HG03354 (cell line): ENCODE data around the gene NSF.
"Not testable (repeated sequence)": the region's sequence is repeated elsewhere in the genome, so short reads cannot be mapped to it uniquely, and the experiment has no call there.

ENCODE experiments used
- ATAC-seq: cut with Tn5 transposase; IDR thresholded peaks from one replicate; pipeline ENCODE4 v1.9.1; 2021; ENCODE audit warnings: mild to moderate bottlenecking; ENCODE audit not compliant: unreplicated experiment, poor library complexity, severe bottlenecking

Gene NSF

GRCh38 chr17:46744441-46744840 is 154.0 kb downstream of the NSF start:
- ATAC-seq = no peak

DNA sequence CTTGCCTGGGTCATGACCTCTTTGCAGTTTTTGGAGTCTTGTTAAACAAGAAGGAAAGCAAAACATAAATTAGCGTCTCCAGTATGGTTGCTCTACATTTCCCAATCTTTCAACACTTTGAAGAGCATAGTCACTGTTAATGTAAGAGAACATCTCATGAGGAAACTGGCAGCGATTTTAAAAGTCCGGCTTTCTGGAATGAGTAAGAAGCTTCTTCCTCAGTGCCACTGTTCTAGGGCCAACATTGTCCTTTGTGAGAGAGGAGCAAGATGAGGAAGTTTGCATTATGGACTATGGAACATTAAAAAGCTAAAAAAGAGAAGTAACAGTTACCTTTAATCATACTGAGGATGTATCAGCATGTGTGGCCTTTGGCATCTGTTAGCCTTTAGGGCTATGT is 154.9 kb downstream of the NSF start:
- no peak for ATAC-seq

DNA sequence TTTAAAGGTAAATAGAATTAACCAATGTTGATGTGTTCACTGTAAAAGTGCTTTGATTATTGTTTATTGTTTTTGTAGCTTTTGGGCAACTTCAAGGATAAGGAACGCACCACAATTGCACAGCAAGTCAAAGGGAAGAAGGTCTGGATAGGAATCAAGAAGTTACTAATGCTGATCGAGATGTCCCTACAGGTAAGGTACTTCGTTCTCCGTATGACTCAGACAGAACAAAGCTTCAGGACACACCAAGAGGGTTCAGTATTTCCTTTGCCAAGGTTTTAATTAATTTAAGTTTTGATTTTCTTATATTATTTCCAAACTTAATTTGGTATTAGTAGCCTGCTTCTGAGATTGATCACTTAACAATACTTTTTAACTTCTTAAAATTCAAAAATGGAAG is 161.0 kb downstream of the NSF start:
- ATAC-seq = no peak

- ATAC-seq = no peak
Measured at GRCh38 chr17:46753776-46754175, 163.3 kb downstream of the NSF start.

DNA sequence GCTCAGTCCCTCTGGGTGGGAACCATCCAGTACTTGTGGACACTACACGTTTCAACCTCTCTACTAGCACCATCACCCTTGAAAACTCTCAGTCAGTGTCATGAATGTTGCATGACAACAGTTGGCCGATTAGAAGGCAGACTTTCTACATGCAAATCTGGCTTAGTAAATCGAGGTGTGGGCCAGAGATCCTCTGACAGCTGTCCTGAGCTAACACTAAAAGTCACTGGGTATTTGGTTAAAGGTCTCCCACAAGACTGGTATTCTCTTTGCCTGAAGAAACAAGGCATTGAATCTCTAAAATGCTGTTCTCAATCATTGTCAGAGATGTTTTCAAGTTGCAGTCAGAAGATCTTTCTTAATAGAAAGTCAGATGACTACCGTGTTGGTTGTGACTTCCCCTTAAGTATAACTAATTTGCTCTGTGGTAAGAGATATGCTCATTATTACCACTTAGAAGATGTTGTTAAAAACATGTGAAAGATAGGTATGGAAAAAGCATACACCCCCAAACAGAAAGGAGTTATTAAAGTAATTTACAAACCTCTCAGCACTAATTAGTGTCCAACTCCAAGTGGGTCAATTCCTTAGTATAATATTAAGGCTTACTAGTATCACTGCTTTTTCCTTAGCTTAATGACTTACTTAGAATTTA is 165.7 kb downstream of the NSF start:
- no peak for ATAC-seq

- no peak for ATAC-seq
Measured at GRCh38 chr17:46756861-46757260, 166.4 kb downstream of the NSF start.

DNA sequence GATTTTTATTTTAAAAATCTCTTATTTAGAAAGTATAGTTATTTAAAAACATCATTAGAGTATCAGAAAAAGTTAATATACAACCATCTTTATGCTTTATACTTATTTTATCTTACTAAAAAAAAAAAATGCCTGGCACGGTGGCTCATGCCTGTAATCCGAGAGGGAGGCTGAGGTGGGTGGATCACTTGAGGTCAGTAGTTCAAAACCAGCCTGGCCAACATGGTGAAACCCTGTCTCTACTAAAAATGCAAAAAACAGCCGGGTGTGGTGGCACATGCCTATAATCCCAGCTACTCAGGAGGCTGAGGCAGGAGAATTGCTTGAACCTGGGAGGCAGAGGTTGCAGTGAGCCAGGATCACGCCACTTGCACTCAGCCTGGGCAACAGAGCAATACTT is 167.1 kb downstream of the NSF start:
- ATAC-seq = not testable (repeated sequence)

DNA sequence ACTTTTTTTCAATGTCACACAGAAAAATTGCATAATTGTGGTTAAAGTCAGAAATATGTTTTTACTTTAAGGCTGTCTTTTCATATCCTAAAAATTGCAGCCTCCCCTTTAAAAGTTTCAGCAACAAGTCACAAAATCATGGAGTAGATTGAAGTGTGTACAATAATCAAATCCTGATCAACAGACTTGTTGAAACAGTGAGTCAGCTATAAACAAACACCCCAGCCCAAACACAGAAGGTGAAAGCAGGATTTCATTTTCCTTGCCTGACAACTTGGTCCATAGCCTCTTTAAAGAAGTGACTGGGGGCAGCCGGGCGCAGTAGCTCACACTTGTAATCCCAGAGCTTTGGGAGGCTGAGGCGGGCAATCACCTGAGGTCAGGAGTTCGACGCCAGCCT is 168.1 kb downstream of the NSF start:
- ATAC-seq = no peak

DNA sequence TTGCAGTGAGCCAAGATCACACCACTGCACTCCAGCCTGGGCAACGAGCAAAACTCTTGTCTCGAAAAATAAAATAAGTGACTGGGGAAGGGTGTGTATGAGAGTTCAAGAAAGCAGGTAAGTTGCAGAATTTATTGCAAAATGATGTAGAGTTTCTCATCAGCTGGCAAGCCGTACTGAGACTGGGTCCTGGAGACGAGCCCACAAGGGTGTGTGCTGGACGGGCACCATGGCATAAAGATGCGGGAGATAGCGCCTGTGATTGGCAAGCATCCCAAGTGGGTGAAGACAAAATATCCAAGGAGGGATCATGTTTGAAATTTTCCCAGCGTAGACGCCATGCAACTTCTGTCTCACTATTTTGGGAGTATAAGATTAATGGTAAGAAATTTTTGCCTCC is 168.7 kb downstream of the NSF start:
- no peak for ATAC-seq

DNA sequence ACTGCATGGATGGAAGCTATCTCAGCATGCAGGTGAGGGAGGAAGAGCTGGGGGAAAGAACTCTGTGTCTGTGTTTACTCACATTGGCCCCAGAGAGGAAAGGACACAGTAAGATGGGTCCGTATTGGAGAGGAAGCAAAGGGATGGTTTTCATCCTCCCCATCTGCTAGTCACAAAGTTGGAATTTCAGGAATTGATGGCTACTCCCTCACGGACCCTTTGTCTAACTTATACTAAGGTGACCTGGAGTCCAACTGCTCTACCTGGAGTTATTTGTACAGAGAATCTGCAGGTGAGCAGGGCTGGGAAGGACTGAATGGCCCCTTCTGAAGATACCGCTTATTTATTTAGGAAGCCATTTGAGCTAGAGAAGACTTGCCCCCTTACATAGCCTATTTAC is 172.9 kb downstream of the NSF start:
- no peak for ATAC-seq

DNA sequence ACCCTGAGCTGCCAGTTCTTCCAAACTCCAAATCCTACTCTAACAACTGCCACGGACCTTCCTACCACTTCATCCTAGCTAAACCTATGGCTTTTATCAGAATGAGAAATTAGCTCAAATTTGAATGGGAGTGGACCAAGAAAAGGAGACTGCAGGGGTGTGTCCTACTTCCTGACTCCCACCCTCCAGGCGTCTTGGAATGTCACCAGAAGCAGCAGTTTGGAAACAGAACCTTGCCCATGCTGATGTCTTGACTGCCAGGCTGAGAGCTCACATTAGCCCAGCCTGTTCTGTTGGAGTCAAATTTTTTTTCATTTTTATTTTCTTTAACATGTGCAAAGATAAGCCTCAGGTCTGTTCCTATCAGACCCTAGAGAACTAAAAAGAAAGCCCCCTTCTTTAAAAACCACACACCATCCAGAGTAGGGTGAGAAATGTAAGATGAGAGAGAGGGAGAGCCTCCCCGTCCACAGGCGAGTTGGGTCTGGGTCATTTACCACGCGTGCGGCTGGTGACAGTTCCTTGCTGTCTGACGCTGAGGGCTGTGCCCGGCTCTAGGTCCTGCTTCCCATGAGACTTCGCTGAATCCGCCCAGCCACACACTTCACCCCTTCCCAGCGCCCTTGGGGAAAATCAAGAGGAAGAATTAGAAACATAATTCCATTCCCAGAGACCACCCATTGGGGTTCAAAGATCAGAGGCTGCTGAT is 173.7 kb downstream of the NSF start:
- ATAC-seq = no peak

- ATAC-seq = no peak
Measured at GRCh38 chr17:46764709-46765401, 174.4 kb downstream of the NSF start.

DNA sequence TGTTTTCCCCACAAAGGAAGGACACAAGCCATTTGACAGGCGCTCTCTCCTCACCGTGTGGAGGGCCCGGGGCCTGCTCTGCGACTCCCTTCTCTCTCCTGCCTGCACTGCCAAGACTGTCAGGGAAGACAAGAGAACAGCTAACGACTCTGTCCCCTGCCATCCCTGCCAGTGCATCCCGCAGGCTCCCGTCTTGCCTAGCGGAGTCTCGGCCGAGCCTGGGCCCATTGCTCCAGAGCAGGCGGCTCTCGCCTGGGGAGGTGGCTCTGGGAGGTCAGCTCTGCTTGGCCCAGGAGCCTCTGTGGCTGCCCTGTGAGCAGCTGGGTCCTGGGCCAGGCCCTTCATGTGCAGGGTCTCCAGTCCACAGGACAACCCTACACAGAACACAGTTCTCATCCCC is 175.0 kb downstream of the NSF start:
- ATAC-seq = no peak

DNA sequence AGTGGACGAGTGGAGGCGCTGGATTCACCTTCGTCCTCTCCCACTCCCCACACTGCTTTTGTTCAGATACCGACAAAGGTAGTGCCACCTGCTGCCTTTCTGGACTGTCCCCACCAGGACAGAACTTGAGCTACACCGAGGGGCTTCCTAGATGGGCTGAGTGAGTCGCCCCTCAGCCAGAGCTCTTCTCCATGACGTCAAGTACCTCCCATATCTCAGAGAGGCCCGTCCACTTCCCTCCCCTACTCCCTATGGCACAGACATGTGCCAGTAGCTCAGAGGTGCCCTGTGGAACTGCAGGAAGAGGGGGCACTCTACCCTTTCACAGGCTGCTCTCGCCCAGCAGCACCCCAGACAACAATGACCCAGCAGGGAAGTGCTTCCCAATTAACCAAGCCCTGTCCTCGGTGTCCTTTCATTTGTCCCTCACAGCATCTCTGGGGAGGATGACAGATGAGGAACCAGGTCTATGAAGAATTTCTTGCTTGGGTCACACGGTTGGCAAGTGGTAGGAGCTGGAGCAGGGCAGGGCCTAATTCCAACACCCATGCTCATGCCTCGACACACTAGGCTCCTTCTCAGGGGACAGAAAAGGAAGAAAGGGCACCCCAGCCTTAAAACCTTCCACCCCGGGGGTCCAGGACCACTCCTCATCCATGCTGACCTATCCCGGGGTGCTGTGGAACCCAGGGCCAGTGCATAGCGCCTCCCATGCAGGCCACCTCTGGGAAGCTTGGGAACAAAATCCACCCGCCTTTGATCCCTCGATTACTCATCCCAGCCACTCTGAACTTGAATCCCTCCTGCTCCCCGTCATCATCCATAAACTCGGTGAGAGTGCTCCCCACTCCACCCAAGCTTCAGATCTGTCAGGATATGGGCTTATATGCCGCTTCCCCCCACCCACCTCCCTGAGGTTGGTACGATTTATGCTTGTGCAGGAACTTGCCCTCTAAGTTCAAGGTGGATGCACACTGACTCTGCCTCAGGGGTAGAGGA is 176.3 kb downstream of the NSF start:
- no peak for ATAC-seq

DNA sequence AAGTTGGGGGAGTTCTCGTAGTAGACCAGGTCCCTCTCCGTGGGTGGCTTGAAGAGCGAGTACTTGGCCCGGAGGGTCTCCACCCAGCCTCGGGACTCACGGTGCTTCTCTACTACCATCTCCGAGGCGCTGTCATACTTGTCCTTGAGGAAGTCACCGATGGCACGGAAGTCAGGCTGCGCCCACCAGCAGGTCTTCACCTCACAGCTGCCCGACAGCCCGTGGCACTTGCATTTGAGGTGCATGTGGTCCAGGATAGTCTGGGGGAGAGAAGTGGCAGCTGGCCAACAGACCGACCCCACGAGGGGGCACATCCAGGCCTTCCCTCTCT is 178.0 kb downstream of the NSF start:
- no peak for ATAC-seq

- ATAC-seq = not testable (repeated sequence)
Measured at GRCh38 chr17:46768896-46769295, 178.4 kb downstream of the NSF start.

- no peak for ATAC-seq
Measured at GRCh38 chr17:46769531-46770438, 179.3 kb downstream of the NSF start.

GRCh38 chr17:46770439-46770817 is 180.0 kb downstream of the NSF start:
- no peak for ATAC-seq
